Vagina (tissue), 2 donors: ENCODE results near the gene HEATR3.

Source experiments
- POLR2A ChIP-seq, 2 donors: fragments of 450-650 bp; IDR thresholded peaks; one replicate each; pipeline ENCODE4 v1.6.1; 2017; ENCODE audit warnings: antibody characterized with exemption in 2 of 2, mild to moderate bottlenecking in 2 of 2, moderate library complexity in 2 of 2
- TF ChIP-seq, protein P1 (sequence below), 3 experiments: fragments of 450-650 bp in 2 of 3; fragments of 200-600 bp in 1 of 3; sonication (generic) in 1 of 3; IDR thresholded peaks; one replicate each; pipeline ENCODE4 v1.5.1; 2017 to 2019; ENCODE audit warnings: antibody characterized with exemption in 3 of 3, mild to moderate bottlenecking in 2 of 3, moderate library complexity in 2 of 3

DNA sequence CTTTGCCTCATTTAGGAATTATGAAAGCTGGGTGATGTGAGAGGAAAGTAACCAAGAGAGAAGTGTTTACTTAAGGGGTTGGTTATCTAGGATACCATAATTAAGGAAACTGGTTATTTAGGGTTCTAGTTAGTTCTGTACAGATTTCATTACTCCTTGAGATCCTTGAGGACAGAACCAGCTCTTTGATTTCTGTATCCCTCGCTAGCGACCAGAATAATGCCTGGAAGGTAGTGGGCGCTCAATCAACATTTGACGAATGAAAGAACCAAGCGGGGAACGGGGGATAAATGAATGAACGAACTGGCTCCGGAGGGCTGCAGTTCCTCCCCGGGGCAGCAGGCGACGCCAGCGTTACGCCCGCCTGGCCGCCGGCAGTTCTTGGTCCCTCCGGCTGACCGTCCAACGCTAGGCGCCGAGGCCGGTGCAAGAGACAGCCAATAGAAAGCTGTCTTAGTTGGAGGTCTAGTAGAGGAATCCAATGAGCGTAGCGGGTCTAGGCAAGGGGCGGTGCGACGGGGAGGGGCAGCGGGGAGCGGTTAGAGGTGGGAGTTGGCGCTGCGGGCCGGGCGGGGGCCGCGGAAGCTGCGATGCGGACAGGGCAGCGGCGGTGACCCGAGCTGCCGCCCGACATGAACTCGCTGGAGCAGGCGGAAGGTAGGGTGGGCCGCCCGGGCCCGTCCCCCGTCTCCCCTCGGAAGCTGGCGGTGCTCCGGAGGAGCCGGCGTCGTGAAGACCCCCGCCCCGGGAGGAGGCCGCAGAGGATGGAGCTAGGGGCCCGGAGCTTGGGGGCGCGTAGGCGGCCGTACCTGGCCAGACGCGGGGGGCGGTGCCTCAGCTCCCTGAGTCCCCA is 40.9 kb upstream of the HEATR3 start, which contains the start of gene CNEP1R1:
- TF ChIP-seq, protein P1, sequence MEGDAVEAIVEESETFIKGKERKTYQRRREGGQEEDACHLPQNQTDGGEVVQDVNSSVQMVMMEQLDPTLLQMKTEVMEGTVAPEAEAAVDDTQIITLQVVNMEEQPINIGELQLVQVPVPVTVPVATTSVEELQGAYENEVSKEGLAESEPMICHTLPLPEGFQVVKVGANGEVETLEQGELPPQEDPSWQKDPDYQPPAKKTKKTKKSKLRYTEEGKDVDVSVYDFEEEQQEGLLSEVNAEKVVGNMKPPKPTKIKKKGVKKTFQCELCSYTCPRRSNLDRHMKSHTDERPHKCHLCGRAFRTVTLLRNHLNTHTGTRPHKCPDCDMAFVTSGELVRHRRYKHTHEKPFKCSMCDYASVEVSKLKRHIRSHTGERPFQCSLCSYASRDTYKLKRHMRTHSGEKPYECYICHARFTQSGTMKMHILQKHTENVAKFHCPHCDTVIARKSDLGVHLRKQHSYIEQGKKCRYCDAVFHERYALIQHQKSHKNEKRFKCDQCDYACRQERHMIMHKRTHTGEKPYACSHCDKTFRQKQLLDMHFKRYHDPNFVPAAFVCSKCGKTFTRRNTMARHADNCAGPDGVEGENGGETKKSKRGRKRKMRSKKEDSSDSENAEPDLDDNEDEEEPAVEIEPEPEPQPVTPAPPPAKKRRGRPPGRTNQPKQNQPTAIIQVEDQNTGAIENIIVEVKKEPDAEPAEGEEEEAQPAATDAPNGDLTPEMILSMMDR (IDR thresholded peaks at IDR 0.05): peak; percentile 98 to 100 (median 99)
- peak in 1 of 2 donors; percentile 30 for TF ChIP-seq POLR2A (IDR thresholded peaks at IDR 0.05)
